MCF 10A (cell line): ENCODE results near the gene MRPL57. TPM values are rescaled to one million over a fixed set of nuclear protein-coding genes. Genes with fewer than 3 reads are reported as not detected.

Experiments used
- BruUV-seq: library from RNA; stranded (reverse); fragments of 400-500 nt; replicated peaks from 2 replicates; lab custom pipeline; 2021; lab: Mats Ljungman, UMichigan
- CTCF ChIA-PET: fragments of 300-600 bp; sonication (Branson Sonifier 250); formaldehyde crosslinking; extraction: SDS; loops from one replicate; lab custom pipeline; 2021; ENCODE audit warnings: antibody characterized with exemption, inconsistent platforms; lab: Yijun Ruan, JAX
- POLR2A ChIA-PET: fragments of 300-600, 350-650 bp; sonication (Branson Sonifier 250); formaldehyde crosslinking; extraction: SDS; loops from one replicate; lab custom pipeline; 2020; ENCODE audit warnings: antibody characterized with exemption, inconsistent platforms; lab: Yijun Ruan, JAX
- DNase-seq: peaks from one replicate; pipeline ENCODE4 v3.0.0-alpha.2; 2018; ENCODE audit not compliant: unreplicated experiment
- H3K27ac Mint-ChIP-seq: one replicate; pipeline ENCODE4 v1.8.0; 2022; ENCODE audit warnings: mild to moderate bottlenecking, low read depth, mixed read lengths; ENCODE audit not compliant: unreplicated experiment
- H3K27me3 Mint-ChIP-seq: one replicate; pipeline ENCODE4 v1.8.0; 2022; ENCODE audit warnings: mixed read lengths; ENCODE audit not compliant: insufficient read depth, unreplicated experiment
- H3K36me3 Mint-ChIP-seq: one replicate; pipeline ENCODE4 v1.8.0; 2022; ENCODE audit warnings: mild to moderate bottlenecking, moderate library complexity, mixed read lengths; ENCODE audit not compliant: insufficient read depth, unreplicated experiment
- H3K4me1 Mint-ChIP-seq: one replicate; pipeline ENCODE4 v1.8.0; 2022; ENCODE audit warnings: mixed read lengths; ENCODE audit not compliant: insufficient read depth, unreplicated experiment
- H3K4me3 Mint-ChIP-seq: one replicate; pipeline ENCODE4 v1.8.0; 2022; ENCODE audit warnings: mild to moderate bottlenecking, moderate library complexity, mixed read lengths; ENCODE audit not compliant: unreplicated experiment
- H3K9me3 Mint-ChIP-seq: one replicate; pipeline ENCODE4 v1.8.0; 2022; ENCODE audit warnings: mixed read lengths; ENCODE audit not compliant: unreplicated experiment
- intact Hi-C: fragments of 100-400 bp; cut with micrococcal nuclease; formaldehyde crosslinking; loops from 2 replicates; pipeline ENCODE4 v1.14.1; 2022
- total RNA-seq: library from RNA; stranded (reverse); gene quantifications from 2 replicates; pipeline ENCODE4 v1.2.3, GENCODE V29; 2022
- TF ChIP-seq, protein P1 (sequence below): fragments of 200-600 bp; IDR thresholded peaks from one replicate; pipeline ENCODE4 v1.8.0; 2022; ENCODE audit warnings: antibody characterized with exemption, mild to moderate bottlenecking; ENCODE audit not compliant: unreplicated experiment

Gene MRPL57
- total RNA-seq, 1 experiment from 2014 or later, result 20.8 TPM

DNA sequence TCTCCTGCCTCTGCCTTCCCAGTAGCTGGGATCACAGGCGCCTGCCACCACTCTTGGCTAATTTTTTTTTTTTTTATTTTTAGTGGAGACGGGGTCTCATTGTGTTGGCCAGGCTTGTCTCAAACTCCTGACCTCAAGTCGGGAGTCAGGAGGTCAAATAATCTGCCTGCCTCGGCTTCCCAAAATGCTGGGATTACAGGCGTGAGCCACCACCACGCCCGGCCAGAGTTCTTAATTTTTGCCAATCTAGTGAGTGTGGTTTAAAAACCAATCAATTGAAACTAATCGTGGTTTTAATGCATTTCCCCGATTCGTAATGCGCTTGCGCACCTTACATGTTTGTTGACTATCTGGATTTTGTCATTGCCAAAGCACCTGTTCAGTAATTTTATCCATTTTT, 37.1 kb upstream of the MRPL57 start:
- TF ChIP-seq, protein P1, sequence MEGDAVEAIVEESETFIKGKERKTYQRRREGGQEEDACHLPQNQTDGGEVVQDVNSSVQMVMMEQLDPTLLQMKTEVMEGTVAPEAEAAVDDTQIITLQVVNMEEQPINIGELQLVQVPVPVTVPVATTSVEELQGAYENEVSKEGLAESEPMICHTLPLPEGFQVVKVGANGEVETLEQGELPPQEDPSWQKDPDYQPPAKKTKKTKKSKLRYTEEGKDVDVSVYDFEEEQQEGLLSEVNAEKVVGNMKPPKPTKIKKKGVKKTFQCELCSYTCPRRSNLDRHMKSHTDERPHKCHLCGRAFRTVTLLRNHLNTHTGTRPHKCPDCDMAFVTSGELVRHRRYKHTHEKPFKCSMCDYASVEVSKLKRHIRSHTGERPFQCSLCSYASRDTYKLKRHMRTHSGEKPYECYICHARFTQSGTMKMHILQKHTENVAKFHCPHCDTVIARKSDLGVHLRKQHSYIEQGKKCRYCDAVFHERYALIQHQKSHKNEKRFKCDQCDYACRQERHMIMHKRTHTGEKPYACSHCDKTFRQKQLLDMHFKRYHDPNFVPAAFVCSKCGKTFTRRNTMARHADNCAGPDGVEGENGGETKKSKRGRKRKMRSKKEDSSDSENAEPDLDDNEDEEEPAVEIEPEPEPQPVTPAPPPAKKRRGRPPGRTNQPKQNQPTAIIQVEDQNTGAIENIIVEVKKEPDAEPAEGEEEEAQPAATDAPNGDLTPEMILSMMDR, result no peak
- Mint-ChIP-seq H3K27ac (peak overlapping the region; percentile 98), H3K4me3 (peak overlapping the region; percentile 88), H3K36me3 (peaks cover 39% of the 10 kb centered on the region), H3K4me1 (peaks cover 17% of the 10 kb centered on the region), H3K9me3 (no peaks in the 10 kb centered on the region), H3K27me3 (no peaks in the 10 kb centered on the region)
- BruUV-seq, result no TSS peak
- ChIA-PET POLR2A (interaction anchor here (1.1 kb wide), 1 partner anchor 78 kb away, joined by 3 read pairs; the partner anchor contains the start of gene LATS2), CTCF (interaction anchor here (0.6 to 1.2 kb wide), 2 partner anchors 244 to 338 kb away, joined by 3 to 5 read pairs; no protein-coding TSS in a partner anchor)
- DNase-seq, result no peak
- intact Hi-C loops, result no loop called here

DNA sequence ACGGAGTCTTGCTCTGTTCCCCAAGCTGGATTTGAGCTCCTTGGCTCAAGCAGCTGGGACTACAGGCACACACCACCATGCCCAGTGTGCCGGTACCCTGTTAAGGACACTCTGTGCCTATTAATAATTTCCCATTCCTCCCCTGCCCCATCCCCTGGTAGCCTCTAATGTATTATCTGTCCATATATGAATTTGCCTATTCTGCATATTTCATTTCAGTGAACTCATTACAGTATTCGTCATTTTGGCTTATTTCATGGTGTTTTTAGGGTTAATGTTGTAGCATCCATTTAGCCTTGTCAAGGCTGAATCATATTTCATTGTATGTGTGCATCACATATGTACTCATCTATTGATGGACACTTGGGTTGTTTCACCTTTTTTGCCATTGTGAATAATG, 33.7 kb upstream of the MRPL57 start:
- peaks cover 68% of the 10 kb centered on the region for H3K36me3 Mint-ChIP-seq
- TF ChIP-seq, protein P1, result no peak
- BruUV-seq, result no TSS peak
- no peak for DNase-seq
- H3K9me3 Mint-ChIP-seq, result no peaks in the 10 kb centered on the region
- POLR2A ChIA-PET, result interaction anchor here (0.6 to 1.1 kb wide), 2 partner anchors 20 to 87 kb away, joined by 3 to 5 read pairs; no protein-coding TSS in a partner anchor
- H3K27ac Mint-ChIP-seq, result no peak overlapping the region
- CTCF ChIA-PET, result interaction anchor here (0.6 kb wide), 1 partner anchor 23 kb away, joined by 4 read pairs; no protein-coding TSS in a partner anchor
- H3K4me3 Mint-ChIP-seq, result peak overlapping the region; percentile 63
- intact Hi-C loops, result no loop called here
- no peaks in the 10 kb centered on the region for H3K27me3 Mint-ChIP-seq
- peaks cover 17% of the 10 kb centered on the region for H3K4me1 Mint-ChIP-seq

GRCh38 chr13:21147827-21148226, 28.6 kb upstream of the MRPL57 start:
- no peak for DNase-seq
- peaks cover 8% of the 10 kb centered on the region for H3K4me1 Mint-ChIP-seq
- TF ChIP-seq, protein P1, result no peak
- H3K9me3 Mint-ChIP-seq, result no peaks in the 10 kb centered on the region
- no TSS peak for BruUV-seq
- no peaks in the 10 kb centered on the region for H3K27me3 Mint-ChIP-seq
- ChIA-PET CTCF (no interaction called here), POLR2A (interaction anchor here (0.7 kb wide), 2 partner anchors 16 to 29 kb away, joined by 3 read pairs; no protein-coding TSS in a partner anchor)
- H3K36me3 Mint-ChIP-seq, result peaks cover 61% of the 10 kb centered on the region
- H3K4me3 Mint-ChIP-seq, result no peak overlapping the region
- intact Hi-C loops, result no loop called here
- no peak overlapping the region for H3K27ac Mint-ChIP-seq

DNA sequence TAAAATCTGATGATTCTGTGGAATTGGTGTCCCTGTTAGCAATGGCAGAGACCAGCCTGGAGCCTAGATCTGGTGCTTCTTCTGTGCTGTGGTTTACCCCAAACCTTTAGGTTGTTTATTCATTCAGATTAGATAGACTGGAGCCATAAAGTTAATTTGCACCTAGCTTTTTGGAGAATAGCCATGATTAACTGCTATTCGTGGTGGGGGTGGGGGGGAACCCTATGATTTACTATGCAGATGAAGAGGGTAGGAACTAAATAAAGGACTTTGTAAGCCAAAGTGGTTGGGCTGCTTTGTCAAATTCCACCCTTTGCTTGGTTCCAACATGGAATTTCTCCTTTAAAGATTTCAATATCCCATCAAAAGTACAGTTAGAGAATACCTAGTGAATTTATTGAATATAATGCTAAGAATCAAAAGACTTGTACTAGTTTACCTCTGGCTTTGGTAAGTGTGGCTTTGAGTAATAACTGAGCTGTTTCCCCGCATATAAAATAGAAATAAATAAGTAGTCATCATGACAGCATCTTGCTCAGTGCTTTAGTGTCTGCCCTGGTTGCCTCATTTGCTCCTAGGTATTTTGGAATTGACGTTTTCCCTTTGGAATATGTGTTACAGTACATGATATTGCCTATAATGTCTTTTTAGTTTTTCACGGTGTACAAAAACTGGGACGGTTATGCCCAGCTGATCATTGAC, 27.8 kb upstream of the MRPL57 start:
- H3K27me3 Mint-ChIP-seq, result no peaks in the 10 kb centered on the region
- peaks cover 53% of the 10 kb centered on the region for H3K36me3 Mint-ChIP-seq
- ChIA-PET CTCF (interaction anchor here (1.0 kb wide), 1 partner anchor 23 kb away, joined by 5 read pairs; no protein-coding TSS in a partner anchor), POLR2A (interaction anchor here (0.6 to 0.9 kb wide), 3 partner anchors 15 to 454 kb away, joined by 3 read pairs; partner anchors contain the start of genes MRPL57 and SKA3)
- peaks cover 2% of the 10 kb centered on the region for H3K4me1 Mint-ChIP-seq
- intact Hi-C loops, result no loop called here
- no peaks in the 10 kb centered on the region for H3K9me3 Mint-ChIP-seq
- H3K4me3 Mint-ChIP-seq, result no peak overlapping the region
- no peak overlapping the region for H3K27ac Mint-ChIP-seq
- no TSS peak for BruUV-seq
- no peak for DNase-seq
- TF ChIP-seq, protein P1, result no peak
